H9 (cell line): ENCODE results near the gene GIPC3. TPM values are rescaled to one million over a fixed set of nuclear protein-coding genes. Genes with fewer than 3 reads are reported as not detected.

Experiments
- DNase-seq: peaks from one replicate; pipeline ENCODE4 v3.0.0-alpha.2; 2017
- H2AFZ ChIP-seq: one replicate; pipeline ENCODE4 v1.6.1; 2013; ENCODE audit warnings: mild to moderate bottlenecking, low read length, control low read depth, moderate library complexity
- H2AK5ac ChIP-seq: 2 replicates; pipeline ENCODE4 v1.6.1; 2013; ENCODE audit warnings: low read length, control low read depth, mixed read lengths; ENCODE audit not compliant: insufficient read length
- H2BK120ac ChIP-seq: one replicate; pipeline ENCODE4 v1.6.1; 2013; ENCODE audit warnings: low read depth, mild to moderate bottlenecking, low read length, control low read depth, inconsistent platforms; ENCODE audit not compliant: poor library complexity, severe bottlenecking
- H2BK12ac ChIP-seq: 2 replicates; pipeline ENCODE4 v1.6.1; 2013; ENCODE audit warnings: low read length, control low read depth, mixed read lengths, low read depth; ENCODE audit not compliant: insufficient read length
- H2BK15ac ChIP-seq: 2 replicates; pipeline ENCODE4 v1.6.1; 2013; ENCODE audit warnings: low read depth, low read length, control low read depth
- H2BK20ac ChIP-seq: one replicate; pipeline ENCODE4 v1.6.1; 2013; ENCODE audit warnings: low read depth, mild to moderate bottlenecking, low read length, control low read depth, inconsistent platforms; ENCODE audit not compliant: poor library complexity, severe bottlenecking
- H2BK5ac ChIP-seq: 2 replicates; pipeline ENCODE4 v1.6.1; 2013; ENCODE audit warnings: low read length, control low read depth, mixed read lengths; ENCODE audit not compliant: insufficient read length
- H3K14ac ChIP-seq: 2 replicates; pipeline ENCODE4 v1.6.1; 2013; ENCODE audit warnings: low read length, control low read depth; ENCODE audit not compliant: insufficient read depth
- H3K18ac ChIP-seq: 2 replicates; pipeline ENCODE4 v1.6.1; 2013; ENCODE audit warnings: low read depth, mild to moderate bottlenecking, mixed read lengths, low read length, control low read depth; ENCODE audit not compliant: insufficient read length
- H3K23ac ChIP-seq: 2 replicates; pipeline ENCODE4 v1.6.1; 2013; ENCODE audit warnings: low read length, control low read depth, mixed read lengths, low read depth; ENCODE audit not compliant: insufficient read length
- H3K23me2 ChIP-seq: 2 replicates; pipeline ENCODE4 v1.6.1; 2013; ENCODE audit warnings: low read depth, mild to moderate bottlenecking, mixed read lengths, low read length, control low read depth; ENCODE audit not compliant: insufficient read length, poor library complexity, severe bottlenecking
- H3K27ac ChIP-seq: 2 replicates; pipeline ENCODE4 v1.5.1; 2013; ENCODE audit warnings: low read length, control low read depth, mixed read lengths, low read depth; ENCODE audit not compliant: insufficient read length
- H3K27me3 ChIP-seq: 2 replicates; pipeline ENCODE4 v1.6.1; 2013; ENCODE audit warnings: low read length, control low read depth, inconsistent platforms; ENCODE audit not compliant: insufficient read depth
- H3K4ac ChIP-seq: 2 replicates; pipeline ENCODE4 v1.6.1; 2013; ENCODE audit warnings: low read depth, mild to moderate bottlenecking, control low read depth, inconsistent platforms, low read length, moderate library complexity
- H3K4me1 ChIP-seq: 2 replicates; pipeline ENCODE4 v1.6.1; 2013; ENCODE audit warnings: low read length, control low read depth, inconsistent platforms; ENCODE audit not compliant: insufficient read depth
- H3K4me2 ChIP-seq: 2 replicates; pipeline ENCODE4 v1.6.1; 2013; ENCODE audit warnings: low read length, control low read depth, mixed read lengths; ENCODE audit not compliant: insufficient read length, insufficient read depth
- H3K56ac ChIP-seq: 2 replicates; pipeline ENCODE4 v1.6.1; 2013; ENCODE audit warnings: low read depth, mild to moderate bottlenecking, mixed read lengths, low read length, control low read depth; ENCODE audit not compliant: insufficient read length
- H3K79me1 ChIP-seq: 2 replicates; pipeline ENCODE4 v1.6.1; 2013; ENCODE audit warnings: low read depth, mild to moderate bottlenecking, moderate library complexity, low read length, control low read depth, inconsistent platforms; ENCODE audit not compliant: insufficient read depth, poor library complexity, severe bottlenecking
- H3K79me2 ChIP-seq: 2 replicates; pipeline ENCODE4 v1.6.1; 2013; ENCODE audit warnings: low read length, control low read depth, inconsistent platforms; ENCODE audit not compliant: insufficient read depth
- H3K9ac ChIP-seq: 2 replicates; pipeline ENCODE4 v1.6.1; 2013; ENCODE audit warnings: low read length, control low read depth, mixed read lengths; ENCODE audit not compliant: insufficient read length; ENCODE audit errors: extremely low read depth
- H3K9me3 ChIP-seq: one replicate; pipeline ENCODE4 v1.6.1; 2013; ENCODE audit warnings: low read depth, low read length, inconsistent platforms; ENCODE audit not compliant: control insufficient read depth
- H3T11ph ChIP-seq: one replicate; pipeline ENCODE4 v1.6.1; 2013; ENCODE audit warnings: mild to moderate bottlenecking, low read length, control low read depth, inconsistent platforms
- H4K20me1 ChIP-seq: one replicate; pipeline ENCODE4 v1.6.1; 2013; ENCODE audit not compliant: control insufficient read depth, insufficient read length, insufficient read depth
- H4K5ac ChIP-seq: 2 replicates; pipeline ENCODE4 v1.6.1; 2013; ENCODE audit warnings: low read depth, mild to moderate bottlenecking, mixed read lengths, low read length, control low read depth; ENCODE audit not compliant: insufficient read length
- H4K8ac ChIP-seq: replicated peaks from 2 replicates; pipeline ENCODE4 v1.6.1; 2013; ENCODE audit warnings: low read length, control low read depth, mixed read lengths, low read depth; ENCODE audit not compliant: insufficient read length
- H4K91ac ChIP-seq: 2 replicates; pipeline ENCODE4 v1.6.1; 2013; ENCODE audit warnings: low read depth, mild to moderate bottlenecking, moderate library complexity, mixed read lengths, low read length, control low read depth; ENCODE audit not compliant: insufficient read length
- H3K27ac Mint-ChIP-seq, 3 experiments: 2 replicates in 2 of 3; 3 replicates in 1 of 3; pipeline ENCODE4 v1.8.0; 2020 to 2021; ENCODE audit warnings: mixed read lengths in 3 of 3, mild to moderate bottlenecking in 1 of 3, moderate library complexity in 1 of 3
- H3K27me3 Mint-ChIP-seq: 2 replicates; pipeline ENCODE4 v1.8.0; 2021; ENCODE audit warnings: low read depth, mild to moderate bottlenecking, moderate library complexity, mixed read lengths
- H3K36me3 Mint-ChIP-seq, 3 experiments: 2 replicates in 2 of 3; 3 replicates in 1 of 3; pipeline ENCODE4 v1.8.0; 2020 to 2021; ENCODE audit warnings: low read depth in 3 of 3, mixed read lengths in 3 of 3; ENCODE audit not compliant: insufficient read depth in 1 of 3
- H3K4me1 Mint-ChIP-seq, 2 experiments: 2 replicates each; pipeline ENCODE4 v1.8.0; 2020; ENCODE audit warnings: mixed read lengths in 2 of 2
- H3K4me3 Mint-ChIP-seq, 2 experiments: 2 replicates in 1 of 2; 3 replicates in 1 of 2; pipeline ENCODE4 v1.8.0; 2020 to 2021; ENCODE audit warnings: mild to moderate bottlenecking in 2 of 2, mixed read lengths in 2 of 2, moderate library complexity in 1 of 2
- H3K9me3 Mint-ChIP-seq, 2 experiments: 2 replicates in 1 of 2; 3 replicates in 1 of 2; pipeline ENCODE4 v1.8.0; 2020; ENCODE audit warnings: mild to moderate bottlenecking in 2 of 2, mixed read lengths in 2 of 2, moderate library complexity in 1 of 2
- CTCF ChIP-seq: fragments of 200-600 bp; sonication (generic); conservative IDR thresholded peaks from 3 replicates; pipeline ENCODE4 v1.8.0; 2021; ENCODE audit warnings: antibody characterized with exemption, mild to moderate bottlenecking
- WGBS: extraction: QIAGEN DNeasy Blood & Tissue Kit; methylation state at CpG from one replicate; pipeline ENCODE4 v1.1.7; 2013; ENCODE audit warnings: missing lambda C conversion rate, low lambda C conversion rate, mixed read lengths; ENCODE audit not compliant: insufficient read length; ENCODE audit errors: extremely low coverage; 5-methylcytosine and 5-hydroxymethylcytosine counted together
- total RNA-seq: library from RNA; stranded (reverse); gene quantifications from 2 replicates; pipeline ENCODE4 v1.2.1, GENCODE V29; 2021

Gene GIPC3
- total RNA-seq, 1 experiment from 2014 or later: 1.6 TPM

- no peak overlapping the region for H3K4ac ChIP-seq
- no peak overlapping the region for H2BK15ac ChIP-seq
- no peak overlapping the region for H3K23ac ChIP-seq
- no peaks in the 10 kb centered on the region for H3K27me3 Mint-ChIP-seq
- no peak overlapping the region for H2BK5ac ChIP-seq
- no peak overlapping the region for H3K14ac ChIP-seq
- no peaks in the 10 kb centered on the region for H3K4me1 ChIP-seq
- no CpG with 5 or more reads among the region's 23 CpGs for WGBS
- no peak overlapping the region for H3K9ac ChIP-seq
- no peak overlapping the region for H4K91ac ChIP-seq
- no peak overlapping the region for H2BK12ac ChIP-seq
- no peak overlapping the region for H2AK5ac ChIP-seq
- no peak overlapping the region for H2BK120ac ChIP-seq
- H4K20me1 ChIP-seq: no peaks in the 10 kb centered on the region
- no peaks in the 10 kb centered on the region for H3K79me2 ChIP-seq
- H3K27ac ChIP-seq: no peak overlapping the region
- no peak overlapping the region for H4K8ac ChIP-seq
- peaks cover 8 to 29% (median 21%) of the 10 kb centered on the region in 3 experiments; a peak in 6 of 7 replicates for H3K36me3 Mint-ChIP-seq
- H3K9me3 Mint-ChIP-seq: no peaks in the 10 kb centered on the region; a peak in 1 of 5 replicates
- H3K27me3 ChIP-seq: no peaks in the 10 kb centered on the region
- no peaks in the 10 kb centered on the region for H3K9me3 ChIP-seq
- H3K4me1 Mint-ChIP-seq: no peaks in the 10 kb centered on the region
- H3K27ac Mint-ChIP-seq: no peak overlapping the region
- no peak overlapping the region for H4K5ac ChIP-seq
- TF ChIP-seq CTCF: no peak
- no peak overlapping the region for H3K4me2 ChIP-seq
- no peaks in the 10 kb centered on the region for H3K79me1 ChIP-seq
- no peak overlapping the region for H3K18ac ChIP-seq
- no peaks in the 10 kb centered on the region for H3K23me2 ChIP-seq
- no peak overlapping the region for H2AFZ ChIP-seq
- DNase-seq: no peak
- H3K56ac ChIP-seq: no peak overlapping the region
- H3T11ph ChIP-seq: no peak overlapping the region
- no peak overlapping the region for H3K4me3 Mint-ChIP-seq
- H2BK20ac ChIP-seq: no peak overlapping the region
Measured at GRCh38 chr19:3637621-3638020, 52.3 kb downstream of the GIPC3 start.
